ENCODE measurements around the gene SMIM24.
"Not testable (repeated sequence)": the region's sequence is repeated elsewhere in the genome, so short reads cannot be mapped to it uniquely, and the experiment has no call there.

The SMIM24 gene
- total RNA-seq = 0 to 0.12 (median 0) reads per million in 18 experiments

- no peak for DNase-seq
Measured at GRCh38 chr19:3480383-3481091, at the start of gene SMIM24. Gene SMIM24 (minus strand): TSS chr19:3480525. CDS start chr19:3480463, 62 bp downstream.

- DNase-seq = not testable (repeated sequence)
Measured at GRCh38 chr19:3529299-3529698, 49.0 kb upstream of the SMIM24 start.

GRCh38 chr19:3528539-3529211 is 48.4 kb upstream of the SMIM24 start:
- no peak for DNase-seq

GRCh38 chr19:3528080-3528479 is 47.8 kb upstream of the SMIM24 start:
- DNase-seq = no peak

- no peak for DNase-seq
Measured at GRCh38 chr19:3527238-3527910, 47.0 kb upstream of the SMIM24 start.

- DNase-seq = no peak
Measured at GRCh38 chr19:3526507-3527237, 46.3 kb upstream of the SMIM24 start.

- no peak for DNase-seq
Measured at GRCh38 chr19:3524904-3525451, 44.7 kb upstream of the SMIM24 start.

GRCh38 chr19:3524078-3524842 is 43.9 kb upstream of the SMIM24 start:
- DNase-seq = no peak

GRCh38 chr19:3523361-3524077 is 43.2 kb upstream of the SMIM24 start:
- DNase-seq = no peak

- no peak for DNase-seq
Measured at GRCh38 chr19:3522421-3523360, 42.4 kb upstream of the SMIM24 start.

- no peak for DNase-seq
Measured at GRCh38 chr19:3521104-3521445, 40.8 kb upstream of the SMIM24 start.

- DNase-seq = no peak
Measured at GRCh38 chr19:3520166-3521103, 40.1 kb upstream of the SMIM24 start.

- no peak for DNase-seq
Measured at GRCh38 chr19:3519126-3519525, 38.8 kb upstream of the SMIM24 start.

GRCh38 chr19:3518659-3519058 is 38.3 kb upstream of the SMIM24 start:
- no peak for DNase-seq

GRCh38 chr19:3518255-3518654 is 37.9 kb upstream of the SMIM24 start:
- no peak for DNase-seq

GRCh38 chr19:3517638-3518037 is 37.3 kb upstream of the SMIM24 start:
- DNase-seq = no peak

- DNase-seq = no peak
Measured at GRCh38 chr19:3516675-3517207, 36.4 kb upstream of the SMIM24 start.

- DNase-seq = no peak
Measured at GRCh38 chr19:3515891-3516422, 35.6 kb upstream of the SMIM24 start.

Measured in inflammatory macrophage (primary cell).